Stimulated activated CD4-positive, alpha-beta T cell treated with anti-CD3 and anti-CD28 coated beads, Interleukin-1b, Interleukin-23, amount 100 ng/mL, for 4 hours (primary cell): ENCODE results near the gene YPEL1.
A peak's percentile ranks its signal among the peaks of the same experiment; 100 is the strongest.
"Not testable (repeated sequence)": the region's sequence is repeated elsewhere in the genome, so short reads cannot be mapped to it uniquely, and the experiment has no call there.

Experiments
- DNase-seq, 2 donors: peaks; one replicate each; pipeline ENCODE4 v3.0.0-alpha.2; 2020; ENCODE audit warnings: low read depth in 2 of 2

The YPEL1 gene

DNA sequence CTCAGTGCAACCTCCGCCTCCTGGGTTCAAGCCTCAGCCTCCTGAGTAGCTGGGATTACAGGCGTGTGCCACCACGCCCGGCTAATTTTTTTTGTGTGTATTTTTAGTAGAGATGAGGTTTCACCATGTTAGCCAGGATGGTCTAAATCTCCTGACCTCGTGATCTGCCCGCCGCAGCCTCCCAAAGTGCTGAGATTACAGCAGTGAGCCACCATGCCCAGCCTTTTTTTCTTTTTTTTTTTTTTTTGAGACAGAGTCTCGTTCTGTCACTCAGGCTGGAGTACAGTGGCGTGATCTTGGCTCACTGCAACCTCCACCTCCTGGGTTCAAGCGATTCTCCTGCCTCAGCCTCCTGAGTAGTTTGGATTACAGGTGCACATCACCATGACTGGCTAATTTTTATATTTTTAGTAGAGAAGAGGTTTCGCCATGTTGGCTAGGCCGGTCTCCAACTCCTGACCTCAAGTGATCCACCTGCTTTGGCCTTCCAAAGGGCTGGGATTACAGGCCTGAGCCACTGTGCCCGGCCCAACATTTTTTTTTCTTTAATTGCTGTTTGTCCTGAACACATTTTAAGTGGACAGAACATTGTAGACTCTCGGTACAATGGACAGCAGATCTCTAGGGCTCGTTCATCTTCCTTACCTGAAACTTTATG lies 14.3 kb downstream of the YPEL1 start:
- DNase-seq = not testable (repeated sequence)

- DNase-seq = not testable (repeated sequence)
Observed at GRCh38 chr22:21720191-21720859, 15.3 kb downstream of the YPEL1 start.

GRCh38 chr22:21719024-21719423 lies 16.6 kb downstream of the YPEL1 start:
- DNase-seq = no peak

- DNase-seq = no peak
Observed at GRCh38 chr22:21718499-21718898, 17.1 kb downstream of the YPEL1 start.

- not testable (repeated sequence) for DNase-seq
Observed at GRCh38 chr22:21716395-21717122, 19.0 kb downstream of the YPEL1 start.

- no peak for DNase-seq
Observed at GRCh38 chr22:21714786-21715185, 20.8 kb downstream of the YPEL1 start.

DNA sequence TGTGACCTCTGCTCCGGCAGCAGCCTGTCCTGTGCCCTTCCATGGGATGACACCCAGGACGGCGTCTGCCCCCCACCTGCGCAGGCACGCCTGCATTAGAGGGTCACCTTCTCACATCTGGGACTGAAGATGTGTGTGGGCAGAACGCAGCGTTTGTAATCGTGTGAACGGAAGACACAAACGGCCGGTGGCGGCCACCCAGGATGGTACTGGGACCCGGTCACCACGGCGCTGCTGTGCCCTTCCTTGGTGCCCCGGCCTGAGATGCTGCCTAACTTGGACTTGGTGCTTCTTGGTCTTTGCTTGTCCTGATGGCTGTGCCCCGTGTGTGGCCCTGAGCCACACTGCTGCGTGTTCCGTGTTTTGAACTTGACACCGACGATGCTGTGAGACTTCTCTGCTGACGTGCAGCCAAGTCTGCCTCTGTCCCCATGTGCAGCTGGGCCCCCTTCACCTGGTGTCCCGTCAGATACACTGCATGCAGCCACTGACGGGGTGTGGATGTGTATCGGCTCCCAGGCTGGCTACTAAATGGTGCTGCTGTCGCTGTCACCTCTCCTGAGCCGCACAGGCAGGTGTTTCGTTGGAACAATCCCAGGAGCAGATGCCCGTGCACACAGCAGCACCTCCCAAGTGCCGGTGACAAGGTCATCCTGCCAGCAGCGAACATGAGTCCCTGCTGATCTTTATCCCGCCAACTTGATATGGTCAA lies 21.4 kb downstream of the YPEL1 start:
- no peak for DNase-seq

GRCh38 chr22:21713428-21714058 lies 22.1 kb downstream of the YPEL1 start:
- no peak for DNase-seq

- DNase-seq = peak; percentile 36 to 51
Observed at GRCh38 chr22:21712751-21713427, 22.7 kb downstream of the YPEL1 start.

DNA sequence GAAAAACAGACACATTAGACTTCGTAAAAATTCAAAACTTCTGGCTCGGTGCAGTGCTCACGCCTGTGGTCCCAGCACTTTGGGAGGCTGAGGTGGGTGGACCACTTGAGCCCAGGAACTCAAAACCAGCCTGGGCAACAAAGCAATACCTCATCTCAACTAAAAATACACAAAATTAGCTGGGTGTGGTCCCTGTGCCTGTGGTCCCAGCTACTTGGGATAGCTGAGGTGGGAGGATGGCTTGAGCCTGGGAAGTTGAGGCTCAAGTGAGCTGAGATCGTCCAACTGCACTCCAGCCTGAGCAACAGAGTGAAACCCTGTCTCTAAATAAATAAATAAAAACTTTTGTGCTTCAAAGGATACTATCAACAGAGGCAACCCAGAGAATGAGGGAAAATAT lies 23.7 kb downstream of the YPEL1 start:
- DNase-seq = no peak

DNA sequence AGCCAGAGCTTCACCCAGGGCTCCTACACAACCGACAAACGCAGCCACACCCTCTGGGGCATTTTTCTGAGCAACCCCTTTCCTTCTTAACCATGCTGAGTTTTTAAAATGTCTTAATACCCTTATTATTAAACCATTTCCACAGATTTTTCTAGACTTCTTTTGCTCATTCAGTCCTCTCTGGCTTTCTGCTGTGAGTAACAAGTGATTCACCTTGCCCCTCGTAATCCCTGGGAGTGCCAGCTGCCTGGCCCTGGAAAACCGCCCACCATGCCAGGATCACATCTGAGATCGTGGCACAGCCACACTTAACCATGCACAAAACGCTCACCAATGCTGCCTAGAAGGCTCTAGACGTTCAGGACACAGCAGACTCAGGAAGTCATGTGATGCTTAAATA lies 25.4 kb downstream of the YPEL1 start:
- no peak for DNase-seq

DNA sequence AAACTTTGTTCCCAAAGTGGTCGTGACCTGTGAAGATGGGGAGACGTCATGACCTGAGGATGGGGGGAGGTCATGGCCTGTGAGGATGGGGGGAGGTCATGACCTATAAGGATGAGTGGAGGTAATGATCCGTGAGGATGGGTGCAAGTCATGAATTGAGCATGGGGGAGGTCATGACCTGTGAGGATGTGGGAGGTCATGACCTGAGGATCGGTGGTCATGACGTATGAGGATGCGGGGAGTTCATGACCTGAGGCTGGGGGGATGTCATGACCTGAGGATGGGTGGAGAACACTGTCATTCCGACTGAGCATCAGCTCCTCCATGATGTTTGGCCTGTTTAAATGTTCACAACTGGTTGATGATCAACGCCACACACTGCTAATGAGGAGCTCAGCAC lies 25.9 kb downstream of the YPEL1 start:
- DNase-seq = no peak

GRCh38 chr22:21708960-21709359 lies 26.6 kb downstream of the YPEL1 start:
- DNase-seq = no peak

- no peak for DNase-seq
Observed at GRCh38 chr22:21707677-21708076, 27.9 kb downstream of the YPEL1 start.

GRCh38 chr22:21703684-21704316 lies 31.8 kb downstream of the YPEL1 start:
- no peak for DNase-seq

GRCh38 chr22:21702700-21703683 lies 32.6 kb downstream of the YPEL1 start:
- DNase-seq = no peak

- no peak for DNase-seq
Observed at GRCh38 chr22:21702094-21702493, 33.5 kb downstream of the YPEL1 start.

- DNase-seq = no peak
Observed at GRCh38 chr22:21701384-21701971, 34.1 kb downstream of the YPEL1 start.

DNA sequence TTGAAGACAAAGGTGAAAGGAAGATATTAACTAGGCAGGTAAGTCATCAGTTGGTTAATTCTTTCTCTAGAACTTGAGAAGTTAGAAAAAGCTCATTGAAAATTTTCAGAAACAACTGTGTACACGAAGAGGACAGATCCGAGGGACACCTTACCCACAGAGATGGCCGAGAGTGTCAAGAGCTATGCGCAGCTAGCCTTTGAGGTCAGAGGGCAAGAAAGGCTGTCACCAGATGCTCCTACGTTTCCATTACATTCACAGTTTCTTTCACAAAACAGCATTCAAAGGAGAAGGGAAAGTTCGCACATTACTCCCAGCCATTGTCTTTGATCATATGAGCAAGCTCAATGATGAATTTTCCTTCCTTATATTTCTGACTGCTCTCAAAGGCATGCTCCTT lies 34.8 kb downstream of the YPEL1 start:
- DNase-seq = no peak
